ENCODE measurements around the gene RNF113A.
"Not testable (repeated sequence)": the region's sequence is repeated elsewhere in the genome, so short reads cannot be mapped to it uniquely, and the experiment has no call there.

Gene RNF113A

GRCh38 chrX:119828446-119828845 is 43.1 kb downstream of the RNF113A start:
- no peak for DNase-seq

- no peak for DNase-seq
Measured at GRCh38 chrX:119826399-119826959, 45.1 kb downstream of the RNF113A start.

GRCh38 chrX:119824221-119824620 is 47.3 kb downstream of the RNF113A start:
- not testable (repeated sequence) for DNase-seq

- DNase-seq = not testable (repeated sequence)
Measured at GRCh38 chrX:119821703-119822102, 49.8 kb downstream of the RNF113A start.
